RWPE2 (cell line): Measurements from ENCODE around the gene SSBP3.

ENCODE experiments used
- ATAC-seq: fragments of 200-7000 bp; cut with Tn5 transposase; 3 replicates; pipeline ENCODE4 v1.9.1; 2021; ENCODE audit warnings: low read depth
- DNase-seq: peaks from one replicate; pipeline ENCODE4 v3.0.0-alpha.2; 2020; ENCODE audit warnings: low spot score
- H3K27ac ChIP-seq: fragments of 450-650 bp; 2 replicates; pipeline ENCODE4 v1.5.1; 2017; ENCODE audit warnings: mild to moderate bottlenecking; ENCODE audit not compliant: poor library complexity, severe bottlenecking
- H3K27me3 ChIP-seq: fragments of 250-450 bp; sonication (Bioruptor Pico); 2 replicates; pipeline ENCODE4 v1.5.1; 2021; ENCODE audit warnings: mild to moderate bottlenecking, moderate library complexity; ENCODE audit not compliant: insufficient read depth, poor library complexity, severe bottlenecking
- H3K36me3 ChIP-seq: fragments of 250-450 bp; sonication (Bioruptor Pico); 2 replicates; pipeline ENCODE4 v1.5.1; 2020; ENCODE audit warnings: low read depth, mild to moderate bottlenecking, moderate library complexity
- H3K4me1 ChIP-seq: fragments of 250-450 bp; sonication (Bioruptor Pico); 2 replicates; pipeline ENCODE4 v1.5.1; 2021; ENCODE audit warnings: mild to moderate bottlenecking, moderate library complexity; ENCODE audit not compliant: insufficient read depth, poor library complexity, severe bottlenecking
- H3K4me3 ChIP-seq: fragments of 250-450 bp; sonication (Bioruptor Pico); 2 replicates; pipeline ENCODE4 v1.5.1; 2021; ENCODE audit warnings: mild to moderate bottlenecking, moderate library complexity; ENCODE audit not compliant: severe bottlenecking
- H3K9me3 ChIP-seq: fragments of 250-450 bp; sonication (Bioruptor Pico); 2 replicates; pipeline ENCODE4 v1.5.1; 2021; ENCODE audit warnings: mild to moderate bottlenecking, moderate library complexity; ENCODE audit not compliant: severe bottlenecking
- TF ChIP-seq, protein P1 (sequence below): fragments of 450-650 bp; IDR thresholded peaks from one replicate; pipeline ENCODE4 v1.5.1; 2017; ENCODE audit warnings: mild to moderate bottlenecking, moderate library complexity; ENCODE audit not compliant: poor library complexity, severe bottlenecking

SSBP3 gene

DNA sequence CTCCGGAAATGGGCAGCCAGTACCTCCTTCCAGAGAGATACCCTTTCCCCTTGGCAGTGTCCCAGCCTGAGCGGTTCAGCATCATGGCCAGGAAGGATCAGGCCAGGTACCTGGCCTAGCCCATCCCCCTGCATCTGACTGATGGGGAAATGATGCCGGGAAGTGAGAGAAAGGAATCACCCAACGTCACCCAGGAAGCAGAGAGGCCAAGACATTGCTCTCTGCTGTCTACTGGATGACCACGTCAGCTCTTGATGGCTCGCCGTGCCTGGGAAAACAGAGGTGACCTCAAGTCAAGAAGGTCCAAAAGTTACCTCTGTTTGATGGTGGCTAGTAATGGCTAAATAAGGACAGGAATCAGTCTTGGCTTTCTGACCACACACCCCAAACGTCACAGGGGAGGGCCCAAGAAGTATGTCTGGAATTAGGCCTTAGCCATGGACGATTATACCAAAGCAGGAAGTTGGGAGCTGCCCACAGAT is 127.2 kb downstream of the SSBP3 start:
- DNase-seq, result no peak
- H3K27me3 ChIP-seq, result no peaks in the 10 kb centered on the region
- H3K4me1 ChIP-seq, result no peaks in the 10 kb centered on the region
- TF ChIP-seq, protein P1, sequence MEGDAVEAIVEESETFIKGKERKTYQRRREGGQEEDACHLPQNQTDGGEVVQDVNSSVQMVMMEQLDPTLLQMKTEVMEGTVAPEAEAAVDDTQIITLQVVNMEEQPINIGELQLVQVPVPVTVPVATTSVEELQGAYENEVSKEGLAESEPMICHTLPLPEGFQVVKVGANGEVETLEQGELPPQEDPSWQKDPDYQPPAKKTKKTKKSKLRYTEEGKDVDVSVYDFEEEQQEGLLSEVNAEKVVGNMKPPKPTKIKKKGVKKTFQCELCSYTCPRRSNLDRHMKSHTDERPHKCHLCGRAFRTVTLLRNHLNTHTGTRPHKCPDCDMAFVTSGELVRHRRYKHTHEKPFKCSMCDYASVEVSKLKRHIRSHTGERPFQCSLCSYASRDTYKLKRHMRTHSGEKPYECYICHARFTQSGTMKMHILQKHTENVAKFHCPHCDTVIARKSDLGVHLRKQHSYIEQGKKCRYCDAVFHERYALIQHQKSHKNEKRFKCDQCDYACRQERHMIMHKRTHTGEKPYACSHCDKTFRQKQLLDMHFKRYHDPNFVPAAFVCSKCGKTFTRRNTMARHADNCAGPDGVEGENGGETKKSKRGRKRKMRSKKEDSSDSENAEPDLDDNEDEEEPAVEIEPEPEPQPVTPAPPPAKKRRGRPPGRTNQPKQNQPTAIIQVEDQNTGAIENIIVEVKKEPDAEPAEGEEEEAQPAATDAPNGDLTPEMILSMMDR, result no peak
- H3K36me3 ChIP-seq, result no peaks in the 10 kb centered on the region
- H3K4me3 ChIP-seq, result no peak overlapping the region
- no peak overlapping the region for H3K27ac ChIP-seq
- H3K9me3 ChIP-seq, result no peaks in the 10 kb centered on the region
- ATAC-seq, result no peak

GRCh38 chr1:54277451-54278341 is 128.5 kb downstream of the SSBP3 start:
- no peaks in the 10 kb centered on the region for H3K27me3 ChIP-seq
- H3K4me1 ChIP-seq, result peaks cover 1% of the 10 kb centered on the region
- no peaks in the 10 kb centered on the region for H3K36me3 ChIP-seq
- H3K27ac ChIP-seq, result no peak overlapping the region
- no peak for DNase-seq
- ATAC-seq, result no peak
- no peak overlapping the region for H3K4me3 ChIP-seq
- TF ChIP-seq, protein P1, result no peak
- no peaks in the 10 kb centered on the region for H3K9me3 ChIP-seq

GRCh38 chr1:54276617-54277450 is 129.4 kb downstream of the SSBP3 start:
- H3K4me3 ChIP-seq, result no peak overlapping the region
- DNase-seq (no peak), ATAC-seq (no peak)
- H3K9me3 ChIP-seq, result no peaks in the 10 kb centered on the region
- TF ChIP-seq, protein P1, result no peak
- no peaks in the 10 kb centered on the region for H3K36me3 ChIP-seq
- no peaks in the 10 kb centered on the region for H3K27me3 ChIP-seq
- H3K4me1 ChIP-seq, result peaks cover 7% of the 10 kb centered on the region
- H3K27ac ChIP-seq, result no peak overlapping the region

DNA sequence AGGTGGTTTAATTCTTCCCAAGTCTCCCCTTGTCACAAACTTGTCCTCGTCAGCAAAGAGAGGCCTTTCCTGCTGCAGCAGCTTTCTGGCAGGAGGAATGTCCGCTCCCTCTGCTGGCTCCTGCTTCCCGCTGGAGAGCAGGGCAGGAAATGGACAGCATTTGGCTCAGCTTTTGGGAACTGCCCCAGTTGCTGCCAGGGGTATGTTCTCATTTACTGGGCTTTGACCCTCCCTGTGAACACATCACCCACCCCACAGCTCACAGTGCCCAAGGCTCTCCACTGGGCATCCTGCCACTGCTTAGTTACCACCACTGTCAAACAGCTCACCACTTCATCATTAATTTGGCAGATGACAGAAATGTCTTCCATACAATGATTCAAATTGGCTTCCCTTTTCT is 130.8 kb downstream of the SSBP3 start:
- no peak for ATAC-seq
- Histone ChIP-seq H3K9me3 (no peaks in the 10 kb centered on the region), H3K4me3 (no peak overlapping the region), H3K27me3 (no peaks in the 10 kb centered on the region), H3K36me3 (no peaks in the 10 kb centered on the region), H3K27ac (no peak overlapping the region), H3K4me1 (peaks cover 7% of the 10 kb centered on the region)
- TF ChIP-seq, protein P1, result no peak
- no peak for DNase-seq
